Panc1 (cell line): ENCODE results near the gene UNC13A. TPM values are rescaled to one million over a fixed set of nuclear protein-coding genes. Genes with fewer than 3 reads are reported as not detected.
A peak's percentile ranks its signal among the peaks of the same experiment; 100 is the strongest.

Experiments
- ATAC-seq: fragments of 200-7000 bp; cut with Tn5 transposase; 2 replicates; pipeline ENCODE4 v1.9.1; 2020; ENCODE audit warnings: mild to moderate bottlenecking, moderate library complexity
- BruUV-seq: library from RNA; stranded (reverse); fragments of 400-500 nt; replicated peaks from 2 replicates; lab custom pipeline; 2021; lab: Mats Ljungman, UMichigan
- CTCF ChIA-PET: fragments of 300-600 bp; sonication (Branson Sonifier 250); formaldehyde crosslinking; loops from one replicate; lab custom pipeline; 2022; ENCODE audit warnings: antibody characterized with exemption; lab: Charles Lee
- POLR2A ChIA-PET: fragments of 300-600 bp; sonication (Branson Sonifier 250); formaldehyde crosslinking; loops from one replicate; lab custom pipeline; 2022; ENCODE audit warnings: antibody characterized with exemption; lab: Charles Lee
- DNase-seq: peaks from one replicate; pipeline ENCODE4 v3.0.0-alpha.2; 2010; ENCODE audit warnings: low read depth, low spot score
- H3K27ac ChIP-seq: 2 replicates; pipeline ENCODE4 v1.5.1; 2011; ENCODE audit warnings: mild to moderate bottlenecking, low read length, inconsistent platforms
- H3K27me3 ChIP-seq: fragments of 200-500 bp; sonication (Bioruptor generic); 2 replicates; pipeline ENCODE4 v1.6.0; 2014; ENCODE audit warnings: low read length, inconsistent platforms; ENCODE audit not compliant: control insufficient read depth, insufficient read depth
- H3K36me3 ChIP-seq: fragments of 200-500 bp; sonication (Bioruptor generic); 2 replicates; pipeline ENCODE4 v1.5.1; 2014; ENCODE audit warnings: inconsistent platforms, mild to moderate bottlenecking, low read length, moderate library complexity; ENCODE audit not compliant: control insufficient read depth, insufficient read depth
- H3K4me1 ChIP-seq: 2 replicates; pipeline ENCODE4 v1.5.1; 2011; ENCODE audit warnings: inconsistent platforms, mild to moderate bottlenecking, low read length, moderate library complexity; ENCODE audit not compliant: control insufficient read depth, insufficient read depth
- H3K4me3 ChIP-seq, 2 experiments: 2 replicates each; pipeline ENCODE4 v1.5.1; 2011 to 2012; ENCODE audit warnings: low read depth in 2 of 2, low read length in 2 of 2, mild to moderate bottlenecking in 2 of 2, inconsistent platforms in 1 of 2, moderate library complexity in 1 of 2
- H3K9me3 ChIP-seq: fragments of 200-500 bp; sonication (Bioruptor generic); 2 replicates; pipeline ENCODE4 v1.5.1; 2014; ENCODE audit warnings: low read depth, mild to moderate bottlenecking, inconsistent platforms, low read length, moderate library complexity; ENCODE audit not compliant: control insufficient read depth, insufficient read depth
- CTCF ChIP-seq: fragments of 450-650 bp; IDR thresholded peaks from 2 replicates; pipeline ENCODE4 v1.5.1; 2017; ENCODE audit warnings: mild to moderate bottlenecking
- POLR2AphosphoS5 ChIP-seq: IDR thresholded peaks from 2 replicates; pipeline ENCODE4 v1.6.1; 2012; ENCODE audit warnings: mild to moderate bottlenecking, low read depth, low read length, moderate library complexity
- SIN3A ChIP-seq: IDR thresholded peaks from 2 replicates; pipeline ENCODE4 v1.6.1; 2012; ENCODE audit warnings: low read depth, mild to moderate bottlenecking, low read length, moderate library complexity, borderline replicate concordance; ENCODE audit not compliant: insufficient read depth
- TCF7L2 ChIP-seq: IDR thresholded peaks from 2 replicates; pipeline ENCODE4 v1.6.1; 2011; ENCODE audit warnings: mild to moderate bottlenecking, low read depth, low read length, inconsistent platforms
- in situ Hi-C: cut with HindIII; loops from 2 replicates; pipeline ENCODE4 v1.10.0; 2016; ENCODE audit warnings: low sequenced_read_pairs, low pct_unique_long_range_greater_than_20kb
- intact Hi-C: fragments of 100-400 bp; cut with micrococcal nuclease; formaldehyde crosslinking; loops from one replicate; pipeline ENCODE4 v1.10.0; 2022; ENCODE audit not compliant: unreplicated experiment
- total RNA-seq: library from RNA; stranded (reverse); gene quantifications from one replicate; pipeline ENCODE4 v1.2.1, GENCODE V29; 2021; ENCODE audit not compliant: unreplicated experiment
- TF ChIP-seq, protein P1 (sequence below), 2 experiments: IDR thresholded peaks; 2 replicates each; pipeline ENCODE4 v1.6.1; 2011 to 2012; ENCODE audit warnings: low read depth in 2 of 2, control low read depth in 1 of 2, low read length in 1 of 2, mild to moderate bottlenecking in 1 of 2, moderate library complexity in 1 of 2; ENCODE audit not compliant: insufficient read depth in 1 of 2

The UNC13A gene
- total RNA-seq, 1 experiment from 2014 or later, result 0.46 TPM

DNA sequence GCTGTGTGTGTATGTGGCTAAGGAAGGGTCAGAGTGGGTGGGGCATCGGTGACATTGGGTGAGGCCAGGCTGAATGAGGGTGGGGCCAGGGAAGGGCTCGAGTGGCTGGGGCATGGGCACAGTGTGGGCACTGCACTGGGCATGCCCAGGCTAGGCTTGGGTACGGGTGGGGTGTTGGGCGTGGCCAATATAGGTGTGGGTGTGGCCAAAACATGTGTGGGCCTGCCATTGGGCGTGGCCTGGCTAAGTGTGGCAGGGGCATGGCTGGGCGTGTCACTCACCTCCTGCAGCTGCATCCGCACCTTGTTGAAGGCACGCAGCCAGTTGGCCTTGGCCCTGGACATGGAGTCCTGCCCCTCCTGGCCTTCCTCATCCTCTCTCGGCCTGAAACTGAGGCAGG, 33.2 kb downstream of the UNC13A start:
- DNase-seq (no peak), ATAC-seq (peak; percentile 69; the same call in 1 of the 2 replicates)
- Histone ChIP-seq H3K9me3 (no peaks in the 10 kb centered on the region), H3K4me3 (no peak overlapping the region), H3K36me3 (no peaks in the 10 kb centered on the region), H3K4me1 (no peaks in the 10 kb centered on the region), H3K27me3 (no peaks in the 10 kb centered on the region), H3K27ac (no peak overlapping the region)
- BruUV-seq, result no TSS peak
- in situ Hi-C loops (no loop called here), intact Hi-C loops (no loop called here)
- POLR2A ChIA-PET, result no interaction called here
- CTCF ChIA-PET, result no interaction called here
- TF ChIP-seq TCF7L2 (no peak), SIN3A (no peak), CTCF (no peak), POLR2AphosphoS5 (no peak)
- TF ChIP-seq, protein P1, sequence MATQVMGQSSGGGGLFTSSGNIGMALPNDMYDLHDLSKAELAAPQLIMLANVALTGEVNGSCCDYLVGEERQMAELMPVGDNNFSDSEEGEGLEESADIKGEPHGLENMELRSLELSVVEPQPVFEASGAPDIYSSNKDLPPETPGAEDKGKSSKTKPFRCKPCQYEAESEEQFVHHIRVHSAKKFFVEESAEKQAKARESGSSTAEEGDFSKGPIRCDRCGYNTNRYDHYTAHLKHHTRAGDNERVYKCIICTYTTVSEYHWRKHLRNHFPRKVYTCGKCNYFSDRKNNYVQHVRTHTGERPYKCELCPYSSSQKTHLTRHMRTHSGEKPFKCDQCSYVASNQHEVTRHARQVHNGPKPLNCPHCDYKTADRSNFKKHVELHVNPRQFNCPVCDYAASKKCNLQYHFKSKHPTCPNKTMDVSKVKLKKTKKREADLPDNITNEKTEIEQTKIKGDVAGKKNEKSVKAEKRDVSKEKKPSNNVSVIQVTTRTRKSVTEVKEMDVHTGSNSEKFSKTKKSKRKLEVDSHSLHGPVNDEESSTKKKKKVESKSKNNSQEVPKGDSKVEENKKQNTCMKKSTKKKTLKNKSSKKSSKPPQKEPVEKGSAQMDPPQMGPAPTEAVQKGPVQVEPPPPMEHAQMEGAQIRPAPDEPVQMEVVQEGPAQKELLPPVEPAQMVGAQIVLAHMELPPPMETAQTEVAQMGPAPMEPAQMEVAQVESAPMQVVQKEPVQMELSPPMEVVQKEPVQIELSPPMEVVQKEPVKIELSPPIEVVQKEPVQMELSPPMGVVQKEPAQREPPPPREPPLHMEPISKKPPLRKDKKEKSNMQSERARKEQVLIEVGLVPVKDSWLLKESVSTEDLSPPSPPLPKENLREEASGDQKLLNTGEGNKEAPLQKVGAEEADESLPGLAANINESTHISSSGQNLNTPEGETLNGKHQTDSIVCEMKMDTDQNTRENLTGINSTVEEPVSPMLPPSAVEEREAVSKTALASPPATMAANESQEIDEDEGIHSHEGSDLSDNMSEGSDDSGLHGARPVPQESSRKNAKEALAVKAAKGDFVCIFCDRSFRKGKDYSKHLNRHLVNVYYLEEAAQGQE (IDR thresholded peaks at IDR 0.05; ENCODE audit: insufficient read depth in 1 of 2, low read depth in 2 of 2, low read length in 1 of 2), result no peak

DNA sequence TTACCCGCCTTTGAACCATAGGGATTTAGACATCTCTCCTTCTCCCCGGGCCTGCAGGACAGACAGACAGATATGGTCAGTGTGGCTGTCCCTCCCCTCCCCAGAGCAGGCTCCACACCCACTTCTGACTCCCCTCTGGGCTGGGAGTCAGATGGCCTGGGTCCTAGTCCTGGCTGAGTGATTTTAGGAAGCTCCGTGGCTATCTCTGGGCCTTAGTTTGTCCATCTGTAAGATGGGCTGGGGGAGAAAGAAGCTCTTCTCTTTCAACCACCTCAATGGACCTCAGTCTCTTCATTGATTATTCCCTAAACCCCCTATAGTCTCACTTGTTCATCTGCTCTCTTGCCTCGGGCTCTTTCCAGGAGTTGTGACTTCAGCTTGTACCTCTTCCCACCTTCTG, 35.5 kb downstream of the UNC13A start:
- Histone ChIP-seq H3K4me1 (no peaks in the 10 kb centered on the region), H3K4me3 (no peak overlapping the region), H3K27ac (no peak overlapping the region), H3K27me3 (no peaks in the 10 kb centered on the region), H3K9me3 (no peaks in the 10 kb centered on the region), H3K36me3 (no peaks in the 10 kb centered on the region)
- TF ChIP-seq POLR2AphosphoS5 (no peak), TCF7L2 (no peak), SIN3A (no peak), CTCF (no peak)
- TF ChIP-seq, protein P1 (IDR thresholded peaks at IDR 0.05; ENCODE audit: insufficient read depth in 1 of 2, low read depth in 2 of 2, low read length in 1 of 2), result no peak
- in situ Hi-C loops (no loop called here), intact Hi-C loops (no loop called here)
- ChIA-PET POLR2A (no interaction called here), CTCF (no interaction called here)
- no peak for ATAC-seq
- DNase-seq, result no peak
- BruUV-seq, result no TSS peak
